ENCODE measurements around the gene SARDH.

- TF ChIP-seq, protein P1, sequence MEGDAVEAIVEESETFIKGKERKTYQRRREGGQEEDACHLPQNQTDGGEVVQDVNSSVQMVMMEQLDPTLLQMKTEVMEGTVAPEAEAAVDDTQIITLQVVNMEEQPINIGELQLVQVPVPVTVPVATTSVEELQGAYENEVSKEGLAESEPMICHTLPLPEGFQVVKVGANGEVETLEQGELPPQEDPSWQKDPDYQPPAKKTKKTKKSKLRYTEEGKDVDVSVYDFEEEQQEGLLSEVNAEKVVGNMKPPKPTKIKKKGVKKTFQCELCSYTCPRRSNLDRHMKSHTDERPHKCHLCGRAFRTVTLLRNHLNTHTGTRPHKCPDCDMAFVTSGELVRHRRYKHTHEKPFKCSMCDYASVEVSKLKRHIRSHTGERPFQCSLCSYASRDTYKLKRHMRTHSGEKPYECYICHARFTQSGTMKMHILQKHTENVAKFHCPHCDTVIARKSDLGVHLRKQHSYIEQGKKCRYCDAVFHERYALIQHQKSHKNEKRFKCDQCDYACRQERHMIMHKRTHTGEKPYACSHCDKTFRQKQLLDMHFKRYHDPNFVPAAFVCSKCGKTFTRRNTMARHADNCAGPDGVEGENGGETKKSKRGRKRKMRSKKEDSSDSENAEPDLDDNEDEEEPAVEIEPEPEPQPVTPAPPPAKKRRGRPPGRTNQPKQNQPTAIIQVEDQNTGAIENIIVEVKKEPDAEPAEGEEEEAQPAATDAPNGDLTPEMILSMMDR (optimal IDR thresholded peaks at IDR 0.05 in 1 of 3, IDR thresholded peaks at IDR 0.05 in 1 of 3, conservative IDR thresholded peaks at IDR 0.05 in 1 of 3; ENCODE audit: extremely low read depth in 1 of 3, insufficient read depth in 2 of 3, low read length in 3 of 3), result no peak
- TF ChIP-seq EZH2 (IDR thresholded peaks at IDR 0.05; ENCODE audit: low read length), result no peak
These were observed 27.3 kb downstream of the SARDH start for GRCh38 chr9:133710661-133711427.

Measured in keratinocyte (primary cell).